IMR-90 (cell line): ENCODE results near the gene MYPN. TPM values are rescaled to one million over a fixed set of nuclear protein-coding genes. Genes with fewer than 3 reads are reported as not detected.

Experiments used
- ATAC-seq: fragments of 200-7000 bp; cut with Tn5 transposase; 2 replicates; pipeline ENCODE4 v1.9.1; 2020; ENCODE audit warnings: low read depth, mild to moderate bottlenecking, moderate library complexity
- BruUV-seq: library from RNA; stranded (reverse); fragments of 400-500 nt; replicated peaks from 2 replicates; lab custom pipeline; 2021; lab: Mats Ljungman, UMichigan
- CTCF ChIA-PET: fragments of 300-600 bp; formaldehyde crosslinking; extraction: SDS; loops from one replicate; lab custom pipeline; 2021; ENCODE audit warnings: antibody characterized with exemption; lab: Yijun Ruan, JAX
- POLR2A ChIA-PET: fragments of 300-600 bp; sonication (Branson Sonifier 250); formaldehyde crosslinking; loops from one replicate; lab custom pipeline; 2022; ENCODE audit warnings: antibody characterized with exemption; ENCODE audit not compliant: unreplicated experiment; lab: Charles Lee
- DNase-seq: peaks from one replicate; pipeline ENCODE4 v3.0.0; 2013
- H2AFZ ChIP-seq: replicated peaks from 2 replicates; pipeline ENCODE3; 2013; ENCODE audit warnings: low read length, mild to moderate bottlenecking; ENCODE audit not compliant: poor library complexity
- H2AK5ac ChIP-seq: 2 replicates; pipeline ENCODE4 v1.6.1; 2013; ENCODE audit warnings: low read depth, low read length, inconsistent platforms
- H2AK9ac ChIP-seq: replicated peaks from 2 replicates; pipeline ENCODE3; 2013; ENCODE audit warnings: mild to moderate bottlenecking, low read depth, low read length, moderate library complexity; ENCODE audit not compliant: poor library complexity
- H2BK120ac ChIP-seq: 2 replicates; pipeline ENCODE4 v1.6.1; 2013; ENCODE audit warnings: low read depth, low read length, inconsistent platforms
- H2BK15ac ChIP-seq: 3 replicates; pipeline ENCODE4 v1.6.1; 2013; ENCODE audit warnings: low read depth, low read length, inconsistent platforms
- H2BK20ac ChIP-seq: 2 replicates; pipeline ENCODE4 v1.6.1; 2013; ENCODE audit warnings: low read depth, mild to moderate bottlenecking, inconsistent platforms, low read length, moderate library complexity
- H2BK5ac ChIP-seq: 2 replicates; pipeline ENCODE4 v1.6.1; 2013; ENCODE audit warnings: mild to moderate bottlenecking, low read depth, low read length, inconsistent platforms; ENCODE audit not compliant: poor library complexity, severe bottlenecking
- H3K14ac ChIP-seq: replicated peaks from 2 replicates; pipeline ENCODE4 v1.6.1; 2013; ENCODE audit warnings: low read depth, low read length, inconsistent platforms
- H3K18ac ChIP-seq: 2 replicates; pipeline ENCODE4 v1.6.1; 2013; ENCODE audit warnings: low read depth, low read length, control low read depth
- H3K23ac ChIP-seq: 2 replicates; pipeline ENCODE4 v1.6.1; 2013; ENCODE audit warnings: low read depth, low read length, inconsistent platforms
- H3K27ac ChIP-seq: 2 replicates; pipeline ENCODE4 v1.5.1; 2013; ENCODE audit warnings: mild to moderate bottlenecking, control low read depth, low read length; ENCODE audit not compliant: insufficient read depth
- H3K27me3 ChIP-seq: 2 replicates; pipeline ENCODE4 v1.6.1; 2013; ENCODE audit warnings: low read length; ENCODE audit not compliant: control insufficient read depth, insufficient read depth
- H3K36me3 ChIP-seq: 2 replicates; pipeline ENCODE4 v1.6.1; 2013; ENCODE audit warnings: low read length, mixed read lengths; ENCODE audit not compliant: control insufficient read depth, insufficient read depth
- H3K4ac ChIP-seq: 2 replicates; pipeline ENCODE4 v1.6.1; 2013; ENCODE audit warnings: low read depth, low read length, inconsistent platforms
- H3K4me1 ChIP-seq: 2 replicates; pipeline ENCODE4 v1.6.1; 2013; ENCODE audit warnings: low read length, mixed read lengths; ENCODE audit not compliant: control insufficient read depth, insufficient read depth
- H3K4me2 ChIP-seq: 2 replicates; pipeline ENCODE4 v1.6.1; 2013; ENCODE audit warnings: low read depth, mild to moderate bottlenecking, control low read depth, low read length, moderate library complexity
- H3K4me3 ChIP-seq: 2 replicates; pipeline ENCODE4 v1.5.1; 2013; ENCODE audit warnings: low read depth, mild to moderate bottlenecking, control low read depth, low read length, moderate library complexity; ENCODE audit not compliant: insufficient read depth
- H3K56ac ChIP-seq: 2 replicates; pipeline ENCODE4 v1.6.1; 2013; ENCODE audit warnings: low read length, inconsistent platforms; ENCODE audit not compliant: insufficient read depth; ENCODE audit errors: extremely low read depth
- H3K79me1 ChIP-seq, 2 experiments: 2 replicates each; pipeline ENCODE4 v1.6.1; 2013; ENCODE audit warnings: low read length in 2 of 2, inconsistent platforms in 1 of 2, low read depth in 1 of 2
- H3K9ac ChIP-seq: 2 replicates; pipeline ENCODE4 v1.6.1; 2013; ENCODE audit warnings: low read depth, low read length, control low read depth
- H3K9me1 ChIP-seq: 2 replicates; pipeline ENCODE4 v1.6.1; 2013; ENCODE audit warnings: low read length, inconsistent platforms; ENCODE audit not compliant: insufficient read depth
- H3K9me3 ChIP-seq: 2 replicates; pipeline ENCODE4 v1.6.1; 2013; ENCODE audit warnings: low read length; ENCODE audit not compliant: control insufficient read depth, insufficient read depth
- H4K20me1 ChIP-seq: 2 replicates; pipeline ENCODE4 v1.6.1; 2013; ENCODE audit warnings: low read length, inconsistent platforms; ENCODE audit not compliant: insufficient read depth
- H4K5ac ChIP-seq: 2 replicates; pipeline ENCODE4 v1.6.1; 2013; ENCODE audit warnings: mild to moderate bottlenecking, low read depth, low read length, control low read depth
- H4K8ac ChIP-seq, 2 experiments: 2 replicates each; pipeline ENCODE4 v1.6.1; 2013; ENCODE audit warnings: low read depth in 2 of 2, low read length in 2 of 2, control low read depth in 1 of 2, inconsistent platforms in 1 of 2
- H4K91ac ChIP-seq: 2 replicates; pipeline ENCODE4 v1.6.1; 2013; ENCODE audit warnings: low read depth, low read length, inconsistent platforms; ENCODE audit not compliant: insufficient read depth
- MAZ ChIP-seq: IDR thresholded peaks from 2 replicates; pipeline ENCODE4 v1.6.1; 2012; ENCODE audit warnings: low read depth, mild to moderate bottlenecking, low read length, improper control_type of control experiment, moderate library complexity, borderline replicate concordance
- POLR2A ChIP-seq: IDR thresholded peaks from 2 replicates; pipeline ENCODE4 v1.6.1; 2012; ENCODE audit warnings: mild to moderate bottlenecking, low read depth, low read length
- WGBS, 2 experiments: methylation state at CpG; one replicate each; pipeline versions ENCODE4 v1.1.5 to v1.1.7; 2013; ENCODE audit warnings: missing lambda C conversion rate in 2 of 2; ENCODE audit not compliant: insufficient read length in 1 of 2; ENCODE audit errors: extremely low coverage in 2 of 2; 5-methylcytosine and 5-hydroxymethylcytosine counted together
- dilution Hi-C: fragments of 300-500 bp; cut with HindIII; formaldehyde crosslinking; loops from one replicate; pipeline ENCODE4 v1.14.3; 2018; ENCODE audit warnings: low sequenced_read_pairs; ENCODE audit not compliant: unreplicated experiment
- in situ Hi-C: fragments of 300-500 bp; cut with MboI; formaldehyde crosslinking; loops from 3 replicates; pipeline ENCODE4 v1.14.3; 2019; ENCODE audit warnings: low sequenced_read_pairs, inconsistent platforms, mixed read lengths
- intact Hi-C: fragments of 100-400 bp; cut with micrococcal nuclease; formaldehyde crosslinking; loops from 2 replicates; pipeline ENCODE4 v1.10.0; 2022
- polyA plus RNA-seq, 3 experiments: library from polyadenylated mRNA; depleted of rRNA; stranded (reverse); fragments of >200 nt; gene quantifications; 2 replicates each; pipeline ENCODE4 v1.2.3, GENCODE V29; 2012; ENCODE audit warnings: low replicate concordance in 1 of 3
- total RNA-seq: library from RNA; depleted of rRNA; stranded (reverse); fragments of >200 nt; gene quantifications from 2 replicates; pipeline ENCODE4 v1.2.3, GENCODE V29; 2012

MYPN gene
- total and polyA plus RNA-seq, 2 of the 4 experiments (the other 2 are of a cell fraction) = 7.8 to 13.1 TPM

DNA sequence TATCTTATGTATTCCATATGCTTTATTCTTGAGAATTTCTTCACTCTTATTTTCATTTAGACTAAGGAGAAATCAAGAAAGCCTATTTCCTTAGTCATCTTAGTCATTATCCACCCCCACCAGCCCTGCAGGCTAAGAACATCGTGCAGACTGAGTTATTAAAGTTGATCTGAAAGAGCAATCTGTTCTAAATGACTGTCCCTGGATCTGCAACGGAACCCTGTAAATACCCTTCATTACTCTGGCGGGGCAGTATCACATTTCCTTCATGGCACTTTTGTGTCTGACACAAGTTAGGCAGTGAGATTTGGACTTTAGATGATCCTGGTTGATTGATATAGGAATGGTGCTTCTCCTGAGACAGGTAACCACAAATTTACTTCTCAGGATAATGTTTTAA lies 3.5 kb upstream of the MYPN start:
- CTCF ChIA-PET = no interaction called here

More for the DNA sequence above, 3.5 kb upstream of the MYPN start:
- H2BK5ac ChIP-seq = peak overlapping the region; percentile 100
- H3K4me2 ChIP-seq = peak overlapping the region; percentile 93
- POLR2A ChIA-PET = no interaction called here
- H3K79me1 ChIP-seq = peaks cover 4 to 17% of the 10 kb centered on the region in 2 experiments; a peak in 3 of 4 replicates
- no peaks in the 10 kb centered on the region for H4K20me1 ChIP-seq
- no peak for TF ChIP-seq MAZ
- peak; percentile 39; the same call in 1 of the 2 replicates for TF ChIP-seq POLR2A
- H3K18ac ChIP-seq = peak overlapping the region; percentile 99
- peak overlapping the region; percentile 95 for H4K5ac ChIP-seq
- peak overlapping the region; percentile 29; the same call in 1 of the 2 replicates for H3K4me3 ChIP-seq
- BruUV-seq = no TSS peak
- intact Hi-C loops (no loop called here), dilution Hi-C loops (no loop called here), in situ Hi-C loops (no loop called here)
- WGBS, 2 experiments = no CpG with 5 or more reads among the region's 3 CpGs
- H2AK9ac ChIP-seq = peak overlapping the region; percentile 86
- H3K27me3 ChIP-seq = no peaks in the 10 kb centered on the region
- peak overlapping the region; percentile 91 for H2BK20ac ChIP-seq
- H3K4ac ChIP-seq = peak overlapping the region; percentile 91
- H3K27ac ChIP-seq = peak overlapping the region; percentile 71
- H3K4me1 ChIP-seq = peaks cover 12% of the 10 kb centered on the region
- H4K8ac ChIP-seq = peak overlapping the region; percentile 80 to 88
- H2BK120ac ChIP-seq = peak overlapping the region; percentile 94
- DNase-seq = peak; percentile 78
- no peaks in the 10 kb centered on the region for H3K36me3 ChIP-seq
- peak overlapping the region; percentile 11 for H2AFZ ChIP-seq
- peak overlapping the region; percentile 99 for H2BK15ac ChIP-seq
- H3K56ac ChIP-seq = peak overlapping the region; percentile 94
- H4K91ac ChIP-seq = peak overlapping the region; percentile 97
- peak; percentile 33 for ATAC-seq
- H3K9me1 ChIP-seq = peaks cover 3% of the 10 kb centered on the region; the same call in 1 of the 2 replicates
- H3K9me3 ChIP-seq = no peaks in the 10 kb centered on the region
- H3K14ac ChIP-seq = peak overlapping the region; percentile 88
- peak overlapping the region; percentile 84 for H2AK5ac ChIP-seq
- H3K9ac ChIP-seq = peak overlapping the region; percentile 61; the same call in 1 of the 2 replicates
- H3K23ac ChIP-seq = peak overlapping the region; percentile 80
